ENCODE measurements around the gene HPD. TPM values are rescaled to one million over a fixed set of nuclear protein-coding genes. Genes with fewer than 3 reads are reported as not detected.

The HPD gene
- total RNA-seq, 5 donors from 2014 or later (not counting 1 experiment from before 2014, with no cell fraction given) = 0.39 to 0.92 (median 0.58) TPM; not detected in 2

GRCh38 chr12:121808623-121809022 lies 50.0 kb downstream of the HPD start:
- Mint-ChIP-seq H3K9me3 (no peaks in the 10 kb centered on the region), H3K4me3 (peak overlapping the region; percentile 21 to 98 (median 28)), H3K27me3 (no peaks in the 10 kb centered on the region), H3K27ac (peak overlapping the region; percentile 68 to 82), H3K36me3 (peaks cover 30% of the 10 kb centered on the region), H3K4me1 (peaks cover 46 to 69% (median 52%) of the 10 kb centered on the region in 3 donors)
- 100% methylated on average over 1 of the region's 8 CpGs for WGBS (ENCODE audit: insufficient coverage)
- Histone ChIP-seq H3K27ac (ENCODE audit: low read length) (no peak overlapping the region), H3K9me3 (no peaks in the 10 kb centered on the region), H3K4me3 (ENCODE audit: control insufficient read depth in 1 of 2, extremely low read depth in 1 of 2, low read length in 1 of 2) (no peak overlapping the region), H3K36me3 (ENCODE audit: control insufficient read depth in 2 of 2, extremely low read depth in 1 of 2, insufficient read depth in 1 of 2, low read length in 1 of 2) (peaks cover 0 to 53% of the 10 kb centered on the region in 2 donors), H3K27me3 (replicated peaks in 1 of 2; ENCODE audit: control insufficient read depth in 2 of 2, extremely low read depth in 1 of 2, insufficient read depth in 2 of 2, low read length in 1 of 2) (no peaks in the 10 kb centered on the region), H3K4me1 (ENCODE audit: control insufficient read depth in 1 of 2, extremely low read depth in 1 of 2, insufficient read depth in 2 of 2, low read length in 2 of 2) (peaks cover 26 to 82% of the 10 kb centered on the region in 2 experiments)
- ChIA-PET POLR2A (no interaction called here), CTCF (interaction anchor here (0.6 to 13.1 kb wide), 4 partner anchors 13 to 140 kb away, joined by 3 to 344 read pairs (median 48); partner anchors contain the start of gene RHOF (in 2 of the 2))
- ATAC-seq (replicated peaks in 1 of 4) (no peak), DNase-seq (no peak)

- Mint-ChIP-seq H3K27me3 (no peaks in the 10 kb centered on the region), H3K27ac (peak overlapping the region; percentile 79 to 82), H3K4me3 (peak overlapping the region; percentile 92 to 98 (median 98)), H3K4me1 (peaks cover 42 to 61% (median 44%) of the 10 kb centered on the region in 3 donors), H3K36me3 (peaks cover 23% of the 10 kb centered on the region), H3K9me3 (no peaks in the 10 kb centered on the region)
- Histone ChIP-seq H3K36me3 (ENCODE audit: control insufficient read depth in 2 of 2, extremely low read depth in 1 of 2, insufficient read depth in 1 of 2, low read length in 1 of 2) (peaks cover 0 to 46% of the 10 kb centered on the region in 2 donors), H3K9me3 (no peaks in the 10 kb centered on the region), H3K27ac (ENCODE audit: low read length) (peak overlapping the region; percentile 40), H3K4me3 (ENCODE audit: control insufficient read depth in 1 of 2, extremely low read depth in 1 of 2, low read length in 1 of 2) (no peak overlapping the region), H3K4me1 (ENCODE audit: control insufficient read depth in 1 of 2, extremely low read depth in 1 of 2, insufficient read depth in 2 of 2, low read length in 2 of 2) (peaks cover 25 to 80% of the 10 kb centered on the region in 2 experiments), H3K27me3 (replicated peaks in 1 of 2; ENCODE audit: control insufficient read depth in 2 of 2, extremely low read depth in 1 of 2, insufficient read depth in 2 of 2, low read length in 1 of 2) (no peaks in the 10 kb centered on the region)
- WGBS (ENCODE audit: insufficient coverage) = 61% methylated on average over 5 of the region's 14 CpGs
- no peak for DNase-seq
- POLR2A ChIA-PET = interaction anchor here in 1 of 2 donors (0.5 to 0.7 kb wide), 3 partner anchors 12 to 228 kb away, joined by 3 to 4 read pairs (median 3); partner anchors contain the start of gene PSMD9
- ATAC-seq (replicated peaks in 1 of 4) = no peak
- CTCF ChIA-PET = interaction anchor here (0.6 to 13.1 kb wide), 4 partner anchors 12 to 116 kb away, joined by 3 to 344 read pairs (median 48); partner anchors contain the start of gene RHOF (in 2 of the 2)
Observed at GRCh38 chr12:121807642-121808347, 50.9 kb downstream of the HPD start.

GRCh38 chr12:121806546-121807423 lies 51.9 kb downstream of the HPD start:
- no peak for DNase-seq
- 58% methylated on average over 12 of the region's 21 CpGs for WGBS (ENCODE audit: insufficient coverage)
- ChIA-PET CTCF (interaction anchor here (0.5 to 13.1 kb wide), 5 partner anchors 11 to 384 kb away, joined by 3 to 344 read pairs (median 4); partner anchors contain the start of gene RHOF (in 2 of the 2)), POLR2A (interaction anchor here (0.5 to 1.4 kb wide), 8 partner anchors 11 to 128 kb away, joined by 3 to 11 read pairs (median 4); partner anchors contain the start of gene PSMD9 (in 1 of the 2))
- no peaks in the 10 kb centered on the region for H3K27me3 ChIP-seq (replicated peaks in 1 of 2; ENCODE audit: control insufficient read depth in 2 of 2, extremely low read depth in 1 of 2, insufficient read depth in 2 of 2, low read length in 1 of 2)
- peaks cover 25 to 71% of the 10 kb centered on the region in 2 experiments for H3K4me1 ChIP-seq (ENCODE audit: control insufficient read depth in 1 of 2, extremely low read depth in 1 of 2, insufficient read depth in 2 of 2, low read length in 2 of 2)
- Mint-ChIP-seq H3K27me3 (no peaks in the 10 kb centered on the region), H3K27ac (peak overlapping the region; percentile 94 to 99), H3K4me1 (peaks cover 39 to 57% (median 46%) of the 10 kb centered on the region in 3 donors), H3K9me3 (no peaks in the 10 kb centered on the region), H3K4me3 (peak overlapping the region; percentile 92 to 98 (median 98)), H3K36me3 (peaks cover 25% of the 10 kb centered on the region)
- peak overlapping the region; percentile 71 to 82 for H3K4me3 ChIP-seq (ENCODE audit: control insufficient read depth in 1 of 2, extremely low read depth in 1 of 2, low read length in 1 of 2)
- H3K27ac ChIP-seq (ENCODE audit: low read length) = peak overlapping the region; percentile 40
- no peak for ATAC-seq (replicated peaks in 1 of 4)
- H3K9me3 ChIP-seq = no peaks in the 10 kb centered on the region
- peaks cover 0 to 46% of the 10 kb centered on the region in 2 donors for H3K36me3 ChIP-seq (ENCODE audit: control insufficient read depth in 2 of 2, extremely low read depth in 1 of 2, insufficient read depth in 1 of 2, low read length in 1 of 2)

GRCh38 chr12:121806009-121806545 lies 52.6 kb downstream of the HPD start:
- Histone ChIP-seq H3K9me3 (no peaks in the 10 kb centered on the region), H3K27ac (ENCODE audit: low read length) (peak overlapping the region; percentile 40), H3K27me3 (replicated peaks in 1 of 2; ENCODE audit: control insufficient read depth in 2 of 2, extremely low read depth in 1 of 2, insufficient read depth in 2 of 2, low read length in 1 of 2) (no peaks in the 10 kb centered on the region), H3K36me3 (ENCODE audit: control insufficient read depth in 2 of 2, extremely low read depth in 1 of 2, insufficient read depth in 1 of 2, low read length in 1 of 2) (peaks cover 0 to 40% of the 10 kb centered on the region in 2 donors), H3K4me1 (ENCODE audit: control insufficient read depth in 1 of 2, extremely low read depth in 1 of 2, insufficient read depth in 2 of 2, low read length in 2 of 2) (peaks cover 20 to 64% of the 10 kb centered on the region in 2 experiments), H3K4me3 (ENCODE audit: control insufficient read depth in 1 of 2, extremely low read depth in 1 of 2, low read length in 1 of 2) (peak overlapping the region; percentile 71 to 82)
- peak overlapping the region; percentile 92 to 98 (median 98) for H3K4me3 Mint-ChIP-seq
- peaks cover 30% of the 10 kb centered on the region for H3K36me3 Mint-ChIP-seq
- H3K27me3 Mint-ChIP-seq = no peaks in the 10 kb centered on the region
- 0% methylated on average over 2 of the region's 16 CpGs for WGBS (ENCODE audit: insufficient coverage)
- H3K4me1 Mint-ChIP-seq = peaks cover 32 to 51% (median 45%) of the 10 kb centered on the region in 3 donors
- CTCF ChIA-PET = interaction anchor here (0.5 to 13.1 kb wide), 6 partner anchors 10 to 1477 kb away, joined by 3 to 344 read pairs (median 4); partner anchors contain the start of gene RHOF (in 2 of the 2)
- peak overlapping the region; percentile 94 to 99 for H3K27ac Mint-ChIP-seq
- H3K9me3 Mint-ChIP-seq = no peaks in the 10 kb centered on the region
- DNase-seq (peak in 14 of 35 experiments; percentile 30 to 63 (median 51)), ATAC-seq (replicated peaks in 1 of 4) (peak in 3 of 4 experiments; percentile 8 to 10 (median 9))
- POLR2A ChIA-PET = interaction anchor here (0.6 to 2.5 kb wide), 7 partner anchors 10 to 285 kb away, joined by 3 to 11 read pairs (median 7); no protein-coding TSS in a partner anchor

- Mint-ChIP-seq H3K4me1 (peaks cover 25 to 44% (median 40%) of the 10 kb centered on the region in 3 donors), H3K4me3 (peak overlapping the region; percentile 92 to 98 (median 98)), H3K36me3 (peaks cover 25% of the 10 kb centered on the region), H3K27me3 (no peaks in the 10 kb centered on the region), H3K9me3 (no peaks in the 10 kb centered on the region), H3K27ac (peak overlapping the region; percentile 98 to 100)
- DNase-seq (peak in 3 of 35 experiments; percentile 41 to 49 (median 42)), ATAC-seq (replicated peaks in 1 of 4) (no peak)
- ChIA-PET POLR2A (interaction anchor here (0.6 to 2.5 kb wide), 7 partner anchors 9 to 286 kb away, joined by 3 to 11 read pairs (median 3); partner anchors contain the start of gene RHOF (in 1 of the 2)), CTCF (interaction anchor here (0.5 to 13.1 kb wide), 6 partner anchors 9 to 1477 kb away, joined by 3 to 344 read pairs (median 6); partner anchors contain the start of gene RHOF (in 2 of the 2))
- Histone ChIP-seq H3K4me1 (ENCODE audit: control insufficient read depth in 1 of 2, extremely low read depth in 1 of 2, insufficient read depth in 2 of 2, low read length in 2 of 2) (peaks cover 16 to 58% of the 10 kb centered on the region in 2 experiments), H3K4me3 (ENCODE audit: control insufficient read depth in 1 of 2, extremely low read depth in 1 of 2, low read length in 1 of 2) (peak overlapping the region; percentile 71 to 82), H3K36me3 (ENCODE audit: control insufficient read depth in 2 of 2, extremely low read depth in 1 of 2, insufficient read depth in 1 of 2, low read length in 1 of 2) (peaks cover 0 to 33% of the 10 kb centered on the region in 2 donors), H3K27ac (ENCODE audit: low read length) (peak overlapping the region; percentile 40), H3K9me3 (no peaks in the 10 kb centered on the region), H3K27me3 (replicated peaks in 1 of 2; ENCODE audit: control insufficient read depth in 2 of 2, extremely low read depth in 1 of 2, insufficient read depth in 2 of 2, low read length in 1 of 2) (no peaks in the 10 kb centered on the region)
- WGBS (ENCODE audit: insufficient coverage) = no CpG with 5 or more reads among the region's 45 CpGs
Observed at GRCh38 chr12:121805171-121806008, 53.3 kb downstream of the HPD start.

Data from T-cell (primary cell).